ENCODE results near the gene CTNND2. TPM values are rescaled to one million over a fixed set of nuclear protein-coding genes. Genes with fewer than 3 reads are reported as not detected.

The CTNND2 gene
- total RNA-seq, 1 experiment from 2014 or later, result not detected

DNA sequence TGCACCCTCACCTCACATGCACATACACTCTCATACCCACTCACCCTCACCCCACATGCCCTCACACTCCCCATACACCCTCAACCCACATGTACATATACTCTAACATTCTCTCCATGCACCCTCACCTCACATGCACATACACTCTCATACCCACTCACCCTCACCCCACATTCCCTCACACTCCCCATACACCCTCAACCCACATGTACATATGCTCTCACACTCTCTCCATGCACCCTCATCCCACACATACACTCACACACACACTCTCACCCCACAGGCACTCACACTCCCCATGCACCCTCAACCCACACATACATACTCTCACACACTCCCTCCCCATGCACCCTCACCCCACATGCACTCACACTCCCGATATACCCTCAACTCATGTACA, 593.0 kb downstream of the CTNND2 start:
- ChIA-PET POLR2A (ENCODE audit: low non-redundant PET) (no interaction called here), CTCF (no interaction called here)
- Histone ChIP-seq H3K4me3 (ENCODE audit: low read depth, low read length, poor library complexity, severe bottlenecking) (no peak overlapping the region), H3K4me1 (ENCODE audit: insufficient read depth, low read length, poor library complexity, severe bottlenecking) (no peaks in the 10 kb centered on the region), H3K9me3 (ENCODE audit: low read depth, low read length, poor library complexity, severe bottlenecking) (peaks cover 9% of the 10 kb centered on the region), H3K27me3 (replicated peaks; ENCODE audit: insufficient read depth, low read depth, low read length, poor library complexity) (no peaks in the 10 kb centered on the region), H3K27ac (ENCODE audit: low read depth, low read length, poor library complexity, severe bottlenecking) (no peak overlapping the region), H3K36me3 (ENCODE audit: insufficient read depth, low read length, poor library complexity, severe bottlenecking) (no peaks in the 10 kb centered on the region)
- TF ChIP-seq, protein P1, sequence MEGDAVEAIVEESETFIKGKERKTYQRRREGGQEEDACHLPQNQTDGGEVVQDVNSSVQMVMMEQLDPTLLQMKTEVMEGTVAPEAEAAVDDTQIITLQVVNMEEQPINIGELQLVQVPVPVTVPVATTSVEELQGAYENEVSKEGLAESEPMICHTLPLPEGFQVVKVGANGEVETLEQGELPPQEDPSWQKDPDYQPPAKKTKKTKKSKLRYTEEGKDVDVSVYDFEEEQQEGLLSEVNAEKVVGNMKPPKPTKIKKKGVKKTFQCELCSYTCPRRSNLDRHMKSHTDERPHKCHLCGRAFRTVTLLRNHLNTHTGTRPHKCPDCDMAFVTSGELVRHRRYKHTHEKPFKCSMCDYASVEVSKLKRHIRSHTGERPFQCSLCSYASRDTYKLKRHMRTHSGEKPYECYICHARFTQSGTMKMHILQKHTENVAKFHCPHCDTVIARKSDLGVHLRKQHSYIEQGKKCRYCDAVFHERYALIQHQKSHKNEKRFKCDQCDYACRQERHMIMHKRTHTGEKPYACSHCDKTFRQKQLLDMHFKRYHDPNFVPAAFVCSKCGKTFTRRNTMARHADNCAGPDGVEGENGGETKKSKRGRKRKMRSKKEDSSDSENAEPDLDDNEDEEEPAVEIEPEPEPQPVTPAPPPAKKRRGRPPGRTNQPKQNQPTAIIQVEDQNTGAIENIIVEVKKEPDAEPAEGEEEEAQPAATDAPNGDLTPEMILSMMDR (conservative IDR thresholded peaks at IDR 0.05; ENCODE audit: low read depth, low read length), result no peak
- no peak for TF ChIP-seq EZH2 (IDR thresholded peaks at IDR 0.05; ENCODE audit: borderline replicate concordance, low read depth, low read length, poor library complexity, severe bottlenecking)
- DNase-seq (ENCODE audit: low spot score), result no peak
- BruUV-seq (replicated peaks), result no TSS peak
- intact Hi-C loops (cut with micrococcal nuclease; ENCODE audit: unreplicated experiment), result no loop called here

DNA sequence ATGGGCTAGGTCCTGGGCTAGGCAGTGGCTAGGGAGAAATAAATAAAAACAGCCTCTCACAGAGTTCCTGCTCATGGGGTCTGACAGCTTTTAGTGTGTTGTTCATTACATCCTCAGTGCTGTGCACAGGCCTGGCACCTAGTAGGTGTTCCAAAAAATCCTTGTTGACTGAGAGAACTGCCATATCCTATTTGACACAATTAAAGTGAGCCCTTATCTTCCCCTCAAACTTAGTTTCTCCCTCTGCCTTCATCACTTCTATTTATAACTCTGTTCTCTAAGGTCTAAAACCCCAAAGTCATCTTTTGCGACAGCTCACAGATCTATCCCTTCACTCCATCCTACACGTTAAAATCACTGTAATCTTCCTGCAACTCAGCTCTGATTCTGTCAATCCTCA, 594.1 kb downstream of the CTNND2 start:
- POLR2A ChIA-PET (ENCODE audit: low non-redundant PET), result no interaction called here

DNA sequence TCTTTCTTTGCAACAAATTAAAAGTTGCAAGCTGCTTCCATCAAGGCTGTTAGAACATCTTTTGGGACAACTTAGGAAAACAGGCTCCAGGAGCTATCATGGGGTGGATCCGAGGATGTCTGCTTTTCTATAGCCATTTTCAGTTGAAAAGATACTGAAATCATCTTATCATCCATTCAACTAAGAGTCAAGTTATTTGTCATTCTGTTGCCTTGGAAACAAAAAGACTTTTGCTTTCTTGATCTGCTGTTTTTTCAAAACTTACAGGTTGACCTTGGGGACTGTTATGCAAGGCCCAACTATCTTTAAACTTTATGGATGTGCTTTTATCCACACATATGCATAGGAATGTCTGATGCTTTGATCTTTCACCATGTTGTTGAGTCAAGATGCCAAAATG, 597.9 kb downstream of the CTNND2 start:
- intact Hi-C loops (cut with micrococcal nuclease; ENCODE audit: unreplicated experiment), result no loop called here
- no peak overlapping the region for H3K4me3 ChIP-seq (ENCODE audit: low read depth, low read length, poor library complexity, severe bottlenecking)
- ChIA-PET CTCF (no interaction called here), POLR2A (ENCODE audit: low non-redundant PET) (no interaction called here)
- BruUV-seq (replicated peaks), result no TSS peak
- no peaks in the 10 kb centered on the region for H3K27me3 ChIP-seq (replicated peaks; ENCODE audit: insufficient read depth, low read depth, low read length, poor library complexity)
- no peak for DNase-seq (ENCODE audit: low spot score)
- H3K4me1 ChIP-seq (ENCODE audit: insufficient read depth, low read length, poor library complexity, severe bottlenecking), result no peaks in the 10 kb centered on the region
- H3K27ac ChIP-seq (ENCODE audit: low read depth, low read length, poor library complexity, severe bottlenecking), result no peak overlapping the region
- no peak for TF ChIP-seq EZH2 (IDR thresholded peaks at IDR 0.05; ENCODE audit: borderline replicate concordance, low read depth, low read length, poor library complexity, severe bottlenecking)
- TF ChIP-seq, protein P1 (conservative IDR thresholded peaks at IDR 0.05; ENCODE audit: low read depth, low read length), result no peak
- no peaks in the 10 kb centered on the region for H3K36me3 ChIP-seq (ENCODE audit: insufficient read depth, low read length, poor library complexity, severe bottlenecking)
- no peaks in the 10 kb centered on the region for H3K9me3 ChIP-seq (ENCODE audit: low read depth, low read length, poor library complexity, severe bottlenecking)

More for the DNA sequence above, 594.1 kb downstream of the CTNND2 start:
- no peak for TF ChIP-seq EZH2 (IDR thresholded peaks at IDR 0.05; ENCODE audit: borderline replicate concordance, low read depth, low read length, poor library complexity, severe bottlenecking)
- TF ChIP-seq, protein P1 (conservative IDR thresholded peaks at IDR 0.05; ENCODE audit: low read depth, low read length), result no peak
- no peaks in the 10 kb centered on the region for H3K27me3 ChIP-seq (replicated peaks; ENCODE audit: insufficient read depth, low read depth, low read length, poor library complexity)
- H3K9me3 ChIP-seq (ENCODE audit: low read depth, low read length, poor library complexity, severe bottlenecking), result peaks cover 9% of the 10 kb centered on the region
- H3K27ac ChIP-seq (ENCODE audit: low read depth, low read length, poor library complexity, severe bottlenecking), result no peak overlapping the region
- BruUV-seq (replicated peaks), result no TSS peak
- H3K4me1 ChIP-seq (ENCODE audit: insufficient read depth, low read length, poor library complexity, severe bottlenecking), result no peaks in the 10 kb centered on the region
- H3K4me3 ChIP-seq (ENCODE audit: low read depth, low read length, poor library complexity, severe bottlenecking), result no peak overlapping the region
- intact Hi-C loops (cut with micrococcal nuclease; ENCODE audit: unreplicated experiment), result no loop called here
- no peak for DNase-seq (ENCODE audit: low spot score)
- CTCF ChIA-PET, result no interaction called here
- no peaks in the 10 kb centered on the region for H3K36me3 ChIP-seq (ENCODE audit: insufficient read depth, low read length, poor library complexity, severe bottlenecking)

All from A673 (cell line).